Effector memory CD8-positive, alpha-beta T cell (primary cell): Measurements from ENCODE around the gene DPH5.
"Not testable (repeated sequence)": the region's sequence is repeated elsewhere in the genome, so short reads cannot be mapped to it uniquely, and the experiment has no call there.

Experiments
- ATAC-seq: fragments of 150-1000 bp; cut with Tn5 transposase; replicated peaks from 2 replicates; pipeline ENCODE4 v1.10.0; 2021; ENCODE audit warnings: mild to moderate bottlenecking, moderate library complexity
- DNase-seq, 3 experiments: peaks; one replicate each; pipeline ENCODE4 v3.0.0; 2021
- H3K27ac Mint-ChIP-seq, 2 donors: one replicate each; pipeline ENCODE4 v1.8.0; 2022; ENCODE audit warnings: mild to moderate bottlenecking in 2 of 2, mixed read lengths in 2 of 2, moderate library complexity in 2 of 2
- H3K27me3 Mint-ChIP-seq, 2 donors: one replicate each; pipeline ENCODE4 v1.8.0; 2022; ENCODE audit warnings: mixed read lengths in 2 of 2
- H3K36me3 Mint-ChIP-seq: one replicate; pipeline ENCODE4 v1.8.0; 2022; ENCODE audit warnings: mild to moderate bottlenecking, moderate library complexity, mixed read lengths; ENCODE audit not compliant: insufficient read depth
- H3K4me1 Mint-ChIP-seq, 2 donors: one replicate each; pipeline ENCODE4 v1.8.0; 2022; ENCODE audit warnings: low read depth in 2 of 2, mixed read lengths in 2 of 2
- H3K4me3 Mint-ChIP-seq, 2 donors: one replicate each; pipeline ENCODE4 v1.8.0; 2022; ENCODE audit warnings: mild to moderate bottlenecking in 2 of 2, mixed read lengths in 2 of 2, moderate library complexity in 2 of 2
- H3K9me3 Mint-ChIP-seq, 2 donors: one replicate each; pipeline ENCODE4 v1.8.0; 2022; ENCODE audit warnings: mixed read lengths in 2 of 2
- total RNA-seq, 9 experiments: gene quantifications; one replicate each; lab custom pipeline; 2026; lab: John Stamatoyannopoulos, UW

Gene DPH5, protein sequence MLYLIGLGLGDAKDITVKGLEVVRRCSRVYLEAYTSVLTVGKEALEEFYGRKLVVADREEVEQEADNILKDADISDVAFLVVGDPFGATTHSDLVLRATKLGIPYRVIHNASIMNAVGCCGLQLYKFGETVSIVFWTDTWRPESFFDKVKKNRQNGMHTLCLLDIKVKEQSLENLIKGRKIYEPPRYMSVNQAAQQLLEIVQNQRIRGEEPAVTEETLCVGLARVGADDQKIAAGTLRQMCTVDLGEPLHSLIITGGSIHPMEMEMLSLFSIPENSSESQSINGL
- 19.1 to 42.2 (median 32.9) reads per million in 9 experiments for total RNA-seq

DNA sequence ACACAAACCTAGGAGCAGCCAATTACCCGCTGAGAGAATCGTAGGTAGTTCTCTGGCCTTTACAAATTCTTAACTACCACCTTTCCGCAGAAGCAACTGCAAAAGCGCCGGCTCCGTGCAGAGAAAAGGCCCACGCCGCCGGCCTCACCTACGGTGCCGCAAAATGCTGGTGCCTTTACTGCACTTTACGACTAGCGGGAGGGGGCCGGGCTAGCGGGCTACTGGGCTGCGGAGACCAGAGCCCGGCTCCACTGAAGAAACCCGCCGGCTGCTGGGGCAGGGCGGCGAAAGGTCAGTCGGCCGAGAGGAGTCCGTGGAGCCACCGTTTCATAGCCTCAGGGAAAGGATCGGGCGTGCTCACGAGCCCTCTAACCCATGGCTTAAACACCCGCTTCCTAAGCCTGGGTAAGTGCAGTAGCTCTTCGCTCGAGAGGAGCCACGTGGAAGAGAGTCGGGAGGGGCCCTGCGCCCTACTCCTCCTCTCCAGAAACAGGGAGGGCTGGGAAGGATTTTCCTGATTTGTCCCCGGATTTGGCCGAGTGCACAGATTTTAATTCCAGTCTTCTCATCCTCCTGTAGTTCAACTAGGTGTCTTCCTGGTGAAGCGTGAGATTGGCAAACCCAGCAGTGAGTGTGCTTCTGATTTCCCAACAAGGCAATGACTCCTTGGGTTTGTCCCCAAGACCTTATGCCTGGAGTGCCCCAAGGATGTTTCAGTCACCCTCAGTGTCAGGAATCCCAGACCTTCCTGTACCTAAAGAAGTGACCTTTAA, at the start of gene DPH5:
Gene DPH5 (minus strand): TSS at position 128 of the 773 bp plus-strand sequence. CDS start 341 bp downstream, outside the sequence.
- peak; percentile 97 for ATAC-seq
- peak; percentile 82 to 86 (median 83) for DNase-seq
- H3K36me3 Mint-ChIP-seq = peaks cover 11% of the 10 kb centered on the region
- H3K27ac Mint-ChIP-seq = peak within 1 kb of the TSS; percentile 94 to 96
- no peaks in the 10 kb centered on the region for H3K27me3 Mint-ChIP-seq
- peaks cover 25 to 49% of the 10 kb centered on the region in 2 donors for H3K4me1 Mint-ChIP-seq
- peak within 1 kb of the TSS; percentile 87 to 93 for H3K4me3 Mint-ChIP-seq
- no peaks in the 10 kb centered on the region for H3K9me3 Mint-ChIP-seq

DNA sequence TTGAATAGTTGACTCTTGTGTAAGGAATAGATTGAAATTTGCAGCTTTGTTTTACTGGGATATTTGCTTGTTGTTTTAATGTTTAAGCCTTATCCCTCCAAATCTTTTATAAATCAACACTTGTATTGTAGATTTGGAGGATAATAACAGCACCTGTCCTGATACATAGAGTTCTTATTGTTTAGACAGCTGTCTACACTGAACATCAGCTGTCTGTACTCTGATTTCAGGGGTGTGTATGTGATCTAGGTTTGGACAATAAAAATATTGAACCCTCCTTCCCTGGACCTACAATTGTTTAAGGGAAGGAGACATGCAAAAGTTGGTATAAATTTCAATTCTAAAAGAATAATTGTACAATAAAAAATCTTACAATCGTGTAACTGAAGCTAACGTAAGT, 48.3 kb upstream of the DPH5 start:
- Mint-ChIP-seq H3K4me1 (peaks cover 0 to 2% of the 10 kb centered on the region in 2 donors), H3K27ac (no peak overlapping the region), H3K9me3 (no peaks in the 10 kb centered on the region), H3K27me3 (no peaks in the 10 kb centered on the region), H3K4me3 (no peak overlapping the region), H3K36me3 (no peaks in the 10 kb centered on the region)
- DNase-seq (no peak), ATAC-seq (no peak)

DNA sequence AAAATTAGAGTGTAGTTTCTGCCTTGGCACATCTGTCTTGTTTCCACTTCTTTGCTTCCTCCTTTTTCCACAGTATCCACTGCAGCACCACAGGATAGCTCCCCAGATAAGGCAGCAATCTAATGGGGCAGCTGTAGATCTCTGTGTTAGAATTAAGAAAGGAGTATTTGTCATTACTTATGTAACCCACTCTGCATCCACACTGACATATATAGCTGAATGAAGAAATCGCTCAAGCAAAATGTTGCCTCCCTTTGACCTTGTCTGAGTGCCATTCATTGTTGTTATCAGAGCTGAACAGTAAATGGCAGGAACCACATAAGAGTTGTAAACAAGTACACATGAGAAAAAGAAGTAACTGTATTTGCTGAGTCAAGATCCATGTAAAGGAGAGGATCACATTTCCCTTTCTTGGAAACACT, 45.9 kb upstream of the DPH5 start:
- Mint-ChIP-seq H3K27me3 (no peaks in the 10 kb centered on the region), H3K36me3 (no peaks in the 10 kb centered on the region), H3K27ac (no peak overlapping the region), H3K9me3 (no peaks in the 10 kb centered on the region), H3K4me1 (peaks cover 2 to 3% of the 10 kb centered on the region in 2 donors), H3K4me3 (no peak overlapping the region)
- DNase-seq (no peak), ATAC-seq (no peak)

DNA sequence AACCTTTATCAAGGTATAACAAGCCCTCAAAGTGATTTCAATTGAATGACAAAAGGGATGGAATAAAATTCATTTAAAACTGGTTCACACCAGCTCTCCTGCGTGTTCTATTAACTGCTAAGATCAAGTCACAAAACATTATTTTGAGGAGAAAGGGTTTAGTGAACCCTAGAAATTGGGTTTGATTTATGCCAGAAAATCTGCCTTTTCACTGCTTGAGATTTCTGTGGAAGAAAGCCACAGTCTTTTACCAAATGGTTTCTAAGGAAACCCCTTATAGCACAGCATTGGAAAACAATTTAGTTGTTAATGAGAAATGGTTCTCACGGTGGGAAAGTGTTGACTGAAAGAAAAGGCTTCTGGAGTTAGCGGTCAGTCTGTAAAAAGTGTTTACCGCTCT, 43.6 kb upstream of the DPH5 start:
- Mint-ChIP-seq H3K27me3 (no peaks in the 10 kb centered on the region), H3K27ac (no peak overlapping the region), H3K4me1 (peaks cover 14 to 15% of the 10 kb centered on the region in 2 donors), H3K9me3 (no peaks in the 10 kb centered on the region), H3K4me3 (no peak overlapping the region), H3K36me3 (no peaks in the 10 kb centered on the region)
- ATAC-seq (no peak), DNase-seq (no peak)

DNA sequence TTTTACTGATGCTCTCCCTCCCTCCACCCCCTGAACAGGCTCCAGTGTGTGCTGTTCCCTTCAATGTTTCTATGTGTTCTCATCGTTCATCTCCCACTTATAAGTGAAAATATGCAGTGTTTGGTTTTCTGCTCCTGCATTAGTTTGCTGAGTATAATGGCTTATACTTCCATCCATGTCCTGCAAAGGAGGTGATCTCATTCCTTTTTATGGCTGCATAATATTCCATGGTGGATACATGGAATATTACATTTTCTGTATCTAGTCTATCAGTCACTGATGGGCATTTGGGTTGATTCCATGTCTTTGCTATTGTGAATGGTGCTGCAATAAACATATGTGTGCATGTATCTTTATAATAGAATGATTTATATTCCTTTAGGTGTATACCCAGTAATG, 41.4 kb upstream of the DPH5 start:
- H3K4me3 Mint-ChIP-seq, H3K9me3 Mint-ChIP-seq, ATAC-seq, H3K27me3 Mint-ChIP-seq, H3K36me3 Mint-ChIP-seq, DNase-seq: not testable (repeated sequence)
- H3K27ac Mint-ChIP-seq = peak overlapping the region in 1 of 2 donors; percentile 61
- H3K4me1 Mint-ChIP-seq = peaks cover 15 to 18% of the 10 kb centered on the region in 2 donors

DNA sequence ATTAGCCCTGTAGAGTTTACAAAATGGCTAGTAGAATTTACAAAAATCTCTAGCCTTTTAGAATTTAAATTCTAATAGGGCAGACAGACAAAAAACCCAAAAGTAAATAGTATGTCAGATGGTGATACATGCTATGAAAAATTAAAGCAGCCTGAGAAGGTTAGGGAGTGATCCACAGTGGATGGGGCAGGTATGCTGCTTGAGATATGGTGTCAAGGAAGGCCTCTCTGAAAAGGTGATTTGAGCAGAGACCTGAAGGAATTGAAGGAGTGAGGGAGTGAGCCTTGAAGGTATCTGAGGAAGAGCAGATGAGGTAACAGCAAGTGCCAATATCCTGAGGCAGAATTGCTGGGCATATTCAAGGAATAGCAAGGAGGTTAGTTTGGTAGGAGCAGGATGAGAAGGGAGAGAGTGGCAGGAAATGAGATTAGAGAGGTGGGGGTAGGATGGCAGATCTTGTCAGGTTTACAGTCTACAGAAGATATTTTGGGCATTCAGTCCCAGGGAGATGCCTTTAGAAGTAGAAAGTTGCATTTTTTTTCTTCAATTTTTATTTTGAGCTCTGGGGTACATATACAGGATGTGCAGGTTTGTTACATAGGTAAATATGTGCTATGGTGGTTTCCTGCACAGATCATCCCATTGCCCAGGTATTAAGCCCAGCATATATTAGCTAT, 40.8 kb upstream of the DPH5 start:
- peak overlapping the region in 1 of 2 donors; percentile 14 for H3K4me3 Mint-ChIP-seq
- peaks cover 15 to 18% of the 10 kb centered on the region in 2 donors for H3K4me1 Mint-ChIP-seq
- ATAC-seq = peak; percentile 52
- peak overlapping the region; percentile 2 to 61 for H3K27ac Mint-ChIP-seq
- no peak for DNase-seq
- no peaks in the 10 kb centered on the region for H3K36me3 Mint-ChIP-seq
- H3K9me3 Mint-ChIP-seq = no peaks in the 10 kb centered on the region
- H3K27me3 Mint-ChIP-seq = no peaks in the 10 kb centered on the region

DNA sequence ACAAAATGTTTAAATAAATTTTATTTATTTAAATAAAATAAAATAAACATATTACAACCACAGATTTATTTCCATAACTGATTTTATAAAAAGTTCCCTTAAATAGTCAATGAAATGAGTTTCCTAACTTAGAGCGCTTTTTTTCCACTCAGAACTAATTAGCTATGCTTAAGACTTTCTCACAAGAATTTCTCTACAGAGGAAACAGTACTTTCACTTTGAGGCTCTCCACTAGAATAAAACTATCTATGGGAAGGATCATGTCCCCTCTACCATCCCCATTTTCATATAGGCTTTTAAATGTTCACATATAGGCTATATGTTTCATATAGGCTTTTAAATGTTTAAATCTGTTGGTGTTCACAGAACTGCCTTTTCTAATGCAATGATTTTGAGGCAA, 40.0 kb upstream of the DPH5 start:
- Mint-ChIP-seq H3K9me3 (no peaks in the 10 kb centered on the region), H3K4me3 (peak overlapping the region in 1 of 2 donors; percentile 33), H3K36me3 (no peaks in the 10 kb centered on the region), H3K27me3 (no peaks in the 10 kb centered on the region), H3K27ac (peak overlapping the region in 1 of 2 donors; percentile 61), H3K4me1 (peaks cover 15 to 18% of the 10 kb centered on the region in 2 donors)
- DNase-seq (no peak), ATAC-seq (peak; percentile 29)

DNA sequence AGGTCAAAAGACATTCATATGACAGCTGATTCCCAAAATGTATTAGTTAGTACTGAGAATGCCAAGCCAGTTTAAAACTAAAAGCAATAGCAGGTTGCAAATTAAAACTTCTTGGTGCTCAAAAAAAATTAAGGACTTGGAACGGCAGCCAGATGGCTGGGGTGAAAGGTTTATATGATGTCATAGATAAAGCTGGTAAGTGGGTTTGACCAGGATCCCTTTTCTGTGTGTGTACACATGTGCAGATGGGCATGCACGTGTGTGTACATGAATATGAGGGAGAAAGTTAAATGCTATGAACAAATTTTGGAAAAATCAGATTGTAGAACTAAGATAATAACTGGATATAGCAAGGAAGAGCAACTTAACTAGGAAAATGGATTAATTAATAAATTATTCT, 39.1 kb upstream of the DPH5 start:
- H3K36me3 Mint-ChIP-seq = no peaks in the 10 kb centered on the region
- H3K4me1 Mint-ChIP-seq = peaks cover 15 to 18% of the 10 kb centered on the region in 2 donors
- no peak for ATAC-seq
- no peak overlapping the region for H3K4me3 Mint-ChIP-seq
- H3K9me3 Mint-ChIP-seq = no peaks in the 10 kb centered on the region
- DNase-seq = no peak
- peak overlapping the region in 1 of 2 donors; percentile 51 for H3K27ac Mint-ChIP-seq
- no peaks in the 10 kb centered on the region for H3K27me3 Mint-ChIP-seq

DNA sequence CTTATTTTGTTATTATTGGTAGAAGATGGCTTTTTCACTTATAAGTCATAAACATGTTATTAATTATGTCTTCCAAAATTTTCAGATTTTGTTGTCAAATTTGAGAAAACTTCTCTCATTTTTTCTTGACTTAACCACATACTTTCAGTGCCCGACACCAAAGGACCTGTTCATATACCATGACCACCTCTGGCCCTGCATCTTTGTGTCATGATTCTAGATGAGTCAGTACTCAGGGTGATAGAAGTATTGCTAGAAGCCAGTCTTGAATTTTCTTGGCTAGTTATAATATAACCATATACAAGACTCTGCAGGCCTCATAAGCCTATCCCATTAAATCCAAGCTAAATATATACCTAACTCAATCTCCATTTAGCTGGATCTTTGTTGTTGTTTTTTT, 35.4 kb upstream of the DPH5 start:
- Mint-ChIP-seq H3K27ac (peak overlapping the region in 1 of 2 donors; percentile 23), H3K4me1 (peaks cover 9 to 12% of the 10 kb centered on the region in 2 donors), H3K36me3 (no peaks in the 10 kb centered on the region), H3K9me3 (no peaks in the 10 kb centered on the region), H3K4me3 (no peak overlapping the region), H3K27me3 (no peaks in the 10 kb centered on the region)
- DNase-seq (no peak), ATAC-seq (no peak)

DNA sequence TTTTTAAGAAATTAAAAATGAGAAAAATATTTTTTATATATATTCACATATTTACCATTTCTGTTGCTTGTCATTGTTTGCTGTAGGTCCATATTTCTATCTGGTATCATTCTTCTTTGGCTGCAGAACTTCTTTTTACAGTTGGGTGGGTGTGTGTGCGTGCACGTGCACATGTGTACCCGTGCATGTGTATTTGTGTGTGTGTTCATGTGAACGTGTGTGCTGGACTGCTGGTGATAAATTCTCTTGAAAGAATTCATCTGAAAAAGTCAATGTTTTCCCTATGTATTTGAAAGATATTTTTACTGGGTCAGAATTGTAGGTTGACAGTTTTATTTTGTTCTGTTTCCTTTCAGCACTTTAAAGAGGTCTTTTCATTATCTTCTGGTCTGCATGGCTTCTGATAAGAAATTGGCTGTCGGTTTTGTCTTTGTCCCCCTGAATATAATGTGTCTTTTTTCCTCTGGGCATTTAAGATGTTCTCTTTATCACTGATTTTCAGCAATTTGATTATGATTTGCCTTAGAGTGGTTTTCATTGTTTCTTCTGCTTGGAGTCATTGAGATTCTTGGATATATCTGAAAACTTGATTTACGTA, 34.5 kb upstream of the DPH5 start:
- Mint-ChIP-seq H3K4me1 (peaks cover 6 to 9% of the 10 kb centered on the region in 2 donors), H3K36me3 (no peaks in the 10 kb centered on the region), H3K27ac (no peak overlapping the region), H3K9me3 (no peaks in the 10 kb centered on the region), H3K4me3 (no peak overlapping the region), H3K27me3 (no peaks in the 10 kb centered on the region)
- DNase-seq (no peak), ATAC-seq (no peak)

DNA sequence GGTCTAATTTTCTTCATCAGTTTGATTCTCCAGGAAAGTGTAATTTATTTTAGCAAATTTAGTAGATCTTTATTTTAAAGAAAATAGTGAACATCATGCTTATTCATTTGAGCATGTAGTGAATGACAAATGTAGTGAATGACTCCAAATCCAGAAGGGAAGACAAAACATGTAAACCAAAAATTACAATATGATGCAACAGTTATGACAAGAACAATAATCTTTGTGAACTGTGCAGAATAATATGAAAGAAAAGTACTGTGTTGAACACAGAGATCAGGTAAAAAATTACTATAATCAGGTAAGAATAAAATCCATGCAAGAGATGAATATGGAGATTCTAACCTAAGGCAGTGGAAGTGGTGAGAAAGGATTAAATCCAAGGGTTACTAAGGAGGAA, 30.0 kb upstream of the DPH5 start:
- DNase-seq (no peak), ATAC-seq (no peak)
- H3K36me3 Mint-ChIP-seq = no peaks in the 10 kb centered on the region
- H3K9me3 Mint-ChIP-seq = no peaks in the 10 kb centered on the region
- no peaks in the 10 kb centered on the region for H3K27me3 Mint-ChIP-seq
- no peak overlapping the region for H3K27ac Mint-ChIP-seq
- no peak overlapping the region for H3K4me3 Mint-ChIP-seq
- peaks cover 6 to 7% of the 10 kb centered on the region in 2 donors for H3K4me1 Mint-ChIP-seq

DNA sequence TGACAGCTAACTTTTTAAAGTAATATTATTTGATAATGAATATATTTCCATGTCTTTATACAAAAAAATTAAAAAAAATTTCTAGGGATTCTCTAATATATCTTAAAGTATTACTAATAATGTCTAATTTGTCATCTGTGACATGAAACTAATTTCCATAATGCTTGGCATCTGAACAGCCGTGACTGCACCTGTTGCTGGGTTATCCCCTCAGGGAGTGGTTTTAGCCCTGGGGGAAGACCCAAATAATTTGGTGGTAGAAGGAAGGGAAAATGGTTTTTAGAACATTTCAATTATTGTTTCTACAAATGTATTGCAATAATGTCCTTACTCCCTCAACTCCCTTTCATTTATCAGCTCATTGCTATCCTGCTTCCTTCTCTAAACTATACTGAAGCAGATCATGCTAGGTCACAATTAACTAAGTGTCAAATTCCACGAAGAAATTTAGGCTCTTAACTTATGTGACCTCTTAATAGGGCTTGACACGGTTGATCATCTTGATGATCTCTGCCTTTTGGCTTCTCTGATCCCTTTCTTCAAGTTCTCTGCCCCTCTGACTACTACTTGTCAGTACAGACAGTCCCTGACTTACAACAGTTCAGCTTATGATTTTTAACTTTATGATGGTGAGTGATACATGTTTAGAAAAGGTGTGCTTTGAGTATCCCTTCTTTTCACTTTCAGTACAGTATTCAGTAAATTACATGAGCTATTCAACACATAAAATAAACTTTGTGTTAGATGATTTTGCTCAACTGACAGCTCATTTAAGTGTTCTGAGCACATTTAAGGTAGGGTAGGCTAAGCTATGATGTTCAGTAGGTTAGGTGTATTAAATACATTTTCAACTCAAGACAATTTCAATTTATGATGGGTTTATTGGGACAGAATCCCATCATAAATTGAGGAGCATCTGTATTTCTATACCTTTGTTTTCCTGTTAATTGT, 26.4 kb upstream of the DPH5 start:
- H3K27ac Mint-ChIP-seq = peak overlapping the region in 1 of 2 donors; percentile 55
- no peaks in the 10 kb centered on the region for H3K27me3 Mint-ChIP-seq
- no peak overlapping the region for H3K4me3 Mint-ChIP-seq
- ATAC-seq = peak; percentile 44
- no peaks in the 10 kb centered on the region for H3K36me3 Mint-ChIP-seq
- DNase-seq = no peak
- H3K9me3 Mint-ChIP-seq = no peaks in the 10 kb centered on the region
- H3K4me1 Mint-ChIP-seq = peaks cover 7 to 11% of the 10 kb centered on the region in 2 donors
